COLO829 (cell line): ENCODE results near the gene NR3C1.

Experiments used
- DNase-seq: peaks from one replicate; pipeline ENCODE4 v3.0.0; 2012; ENCODE audit warnings: low spot score

Gene NR3C1

DNA sequence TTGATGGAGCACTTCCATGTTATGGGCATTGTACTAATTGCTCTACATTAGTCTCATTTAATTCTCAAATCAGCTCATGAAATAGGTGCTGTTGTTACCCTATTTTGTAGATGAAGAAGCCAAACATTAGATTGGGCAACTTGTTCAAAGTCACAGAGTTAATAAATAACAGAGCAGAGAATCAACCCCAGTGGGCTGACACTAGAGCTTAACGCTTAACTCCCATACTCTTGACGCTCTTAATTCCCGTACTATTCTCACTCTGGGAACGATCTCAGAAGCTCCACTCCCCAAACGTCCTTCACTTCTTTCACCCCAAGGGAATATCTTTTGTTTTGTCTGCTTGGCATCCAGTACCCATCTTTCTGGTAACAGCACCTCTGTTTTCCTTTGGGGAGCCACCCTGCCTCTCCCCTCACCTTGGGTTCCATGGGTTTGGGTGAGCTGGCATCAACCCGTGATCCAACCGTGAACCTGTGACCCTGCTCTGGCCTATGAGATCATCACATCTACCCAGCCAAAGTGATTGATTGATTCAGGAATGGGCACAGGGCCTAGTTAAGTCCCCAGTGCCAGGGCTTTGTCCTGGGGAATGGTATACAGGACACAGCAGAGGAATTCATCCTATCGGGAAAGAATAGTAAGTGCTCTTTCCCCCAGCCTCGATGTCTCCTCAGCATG, 169.2 kb downstream of the NR3C1 start:
- no peak for DNase-seq

DNA sequence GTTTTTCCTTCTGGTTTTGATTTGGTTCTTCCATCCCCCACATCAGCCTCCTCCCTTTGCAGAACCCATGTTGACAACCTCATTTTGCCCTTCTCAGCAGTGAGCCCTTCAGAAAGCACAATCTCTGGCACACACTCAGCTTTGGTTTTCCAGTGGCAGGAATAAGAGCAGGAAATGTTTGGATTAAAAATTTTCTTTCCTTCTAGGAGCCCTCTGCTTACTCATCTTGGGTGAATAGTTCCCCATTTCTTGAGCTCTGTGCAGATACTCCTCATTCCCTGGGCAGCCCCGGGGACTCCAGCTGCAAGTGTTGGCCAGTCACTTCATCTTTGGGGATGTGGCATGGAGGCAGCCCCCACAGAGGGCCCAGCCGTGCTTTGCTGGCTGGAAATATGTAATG, 170.5 kb downstream of the NR3C1 start:
- no peak for DNase-seq

DNA sequence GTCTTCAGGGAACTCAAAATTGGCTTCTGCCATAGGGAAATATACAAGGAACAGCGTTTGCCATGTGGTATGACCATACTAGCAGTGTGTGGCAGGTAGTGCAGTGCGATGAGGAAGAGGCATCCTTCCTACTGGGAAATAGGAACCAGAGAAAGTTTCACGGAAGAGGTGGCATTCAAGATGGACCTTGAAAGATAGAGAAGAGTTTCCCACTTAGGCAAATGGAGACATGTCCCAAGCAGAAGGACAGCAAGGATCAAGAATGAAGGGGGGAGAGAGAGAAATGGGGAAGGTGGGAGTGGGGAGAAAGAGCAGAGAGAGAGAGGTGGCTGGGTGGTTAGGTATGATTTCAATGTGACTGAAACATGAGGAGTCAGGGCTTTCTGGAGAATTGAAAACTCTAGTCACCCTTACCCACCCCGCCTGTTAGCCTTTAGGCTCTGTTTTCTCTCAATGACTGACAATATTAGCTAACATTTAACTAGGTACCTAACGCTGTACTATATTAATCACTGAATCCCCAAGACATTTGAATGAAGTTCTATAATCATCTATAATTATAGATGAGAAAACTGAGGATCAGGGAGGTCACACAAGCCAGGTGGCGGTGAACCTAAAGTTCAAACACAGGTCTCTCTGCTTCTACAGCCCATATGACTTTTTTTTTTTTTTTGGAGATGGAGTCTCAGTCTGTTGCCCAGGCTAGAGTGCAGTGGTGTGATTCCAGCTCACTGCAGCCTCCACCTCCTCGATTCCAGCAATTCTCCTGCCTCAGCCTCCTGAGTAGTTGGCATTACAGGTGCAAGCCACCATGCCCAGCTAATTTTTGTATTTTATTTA, 171.3 kb downstream of the NR3C1 start:
- no peak for DNase-seq

DNA sequence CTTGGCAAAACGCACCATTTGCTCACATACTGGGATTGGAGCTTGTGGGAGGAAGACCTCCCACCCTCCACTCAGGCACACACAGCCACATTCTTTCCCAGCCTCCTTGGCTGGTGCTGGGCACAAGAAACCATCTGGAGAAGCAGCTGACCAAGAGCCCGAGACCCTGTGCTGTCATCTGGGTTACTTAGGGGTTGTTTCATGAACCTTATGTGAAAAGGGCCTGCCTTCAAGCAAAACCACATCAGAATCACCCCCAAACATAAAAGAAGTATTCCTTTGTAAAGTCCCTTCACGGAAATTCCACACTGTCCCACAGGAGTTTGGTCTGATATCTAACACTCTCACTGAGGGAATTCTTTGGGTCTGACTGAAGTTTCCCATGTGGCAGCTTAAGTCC, 172.1 kb downstream of the NR3C1 start:
- no peak for DNase-seq

DNA sequence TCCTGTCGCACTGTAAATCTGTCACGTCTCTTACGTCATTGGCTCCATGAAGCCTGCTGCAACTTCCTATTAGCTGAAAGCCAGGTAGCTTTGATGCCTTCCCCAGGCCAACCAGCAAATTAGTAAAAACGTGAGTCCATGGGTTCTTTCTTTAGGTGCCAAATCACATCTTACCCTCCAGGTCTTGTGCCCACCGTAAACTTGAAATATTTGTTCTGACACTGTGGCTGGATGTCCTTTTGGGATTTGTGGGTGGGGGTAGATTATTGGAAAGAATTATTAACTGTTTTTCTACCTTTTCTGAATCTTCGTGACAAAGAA, 172.8 kb downstream of the NR3C1 start:
- no peak for DNase-seq

DNA sequence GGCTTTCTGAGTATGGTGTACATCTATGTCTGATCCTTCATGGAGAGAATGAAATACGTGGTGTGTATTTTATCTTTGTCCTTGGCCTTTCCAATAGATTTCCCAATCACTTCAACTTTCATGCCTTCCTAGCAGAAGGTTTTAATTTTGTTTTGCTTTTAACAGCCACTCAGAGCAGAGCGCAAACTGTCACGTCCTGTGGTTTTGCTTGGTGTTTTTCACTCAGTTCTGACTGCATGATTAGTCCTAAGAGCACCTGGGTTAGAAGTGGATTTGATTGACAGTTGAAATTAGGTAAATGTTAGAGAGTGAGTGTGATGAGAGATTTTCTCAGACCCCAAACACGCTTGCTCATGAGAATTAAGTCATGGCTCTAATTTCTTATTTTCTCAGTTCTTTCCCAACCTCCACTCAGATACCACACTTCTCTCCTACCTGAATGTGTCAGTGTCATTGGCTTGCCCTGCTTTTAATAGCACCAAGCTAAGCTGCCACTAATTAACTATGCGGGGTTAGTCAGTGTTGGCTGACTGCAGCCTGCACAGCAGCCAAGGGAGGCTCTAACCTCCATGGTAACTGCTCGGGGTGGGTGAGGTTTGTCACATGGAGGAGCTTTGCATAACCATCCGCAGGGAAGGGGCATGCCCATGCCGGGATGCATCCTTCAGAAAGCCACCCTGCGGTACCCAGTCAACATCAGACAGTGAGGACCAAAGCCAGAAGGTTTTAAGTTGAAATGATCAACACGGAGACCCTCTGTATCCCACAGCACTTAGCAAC, 173.4 kb downstream of the NR3C1 start:
- no peak for DNase-seq

DNA sequence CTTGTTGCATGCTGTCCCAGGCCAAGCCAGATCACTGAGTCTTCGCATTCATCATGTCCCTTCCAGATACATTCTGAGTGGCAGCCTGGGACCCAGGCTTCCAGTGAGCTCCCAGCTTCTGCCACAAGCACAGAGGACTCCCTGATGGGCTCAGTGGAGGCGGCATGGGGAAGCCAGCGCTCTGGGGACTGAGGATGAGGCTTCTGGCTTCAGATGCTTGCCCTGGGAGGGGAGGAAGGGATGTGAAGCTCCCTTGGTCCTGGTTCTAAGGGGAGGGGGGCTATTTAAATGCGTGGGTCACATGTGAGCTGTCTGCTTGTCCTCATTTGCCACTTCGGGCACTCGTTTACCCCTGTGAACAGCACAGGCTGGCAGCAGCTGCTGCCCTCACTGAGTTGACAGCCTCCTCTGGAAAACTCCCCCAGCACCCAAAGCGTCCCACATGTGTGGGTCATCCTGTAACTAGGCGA, 174.0 kb downstream of the NR3C1 start:
- no peak for DNase-seq

DNA sequence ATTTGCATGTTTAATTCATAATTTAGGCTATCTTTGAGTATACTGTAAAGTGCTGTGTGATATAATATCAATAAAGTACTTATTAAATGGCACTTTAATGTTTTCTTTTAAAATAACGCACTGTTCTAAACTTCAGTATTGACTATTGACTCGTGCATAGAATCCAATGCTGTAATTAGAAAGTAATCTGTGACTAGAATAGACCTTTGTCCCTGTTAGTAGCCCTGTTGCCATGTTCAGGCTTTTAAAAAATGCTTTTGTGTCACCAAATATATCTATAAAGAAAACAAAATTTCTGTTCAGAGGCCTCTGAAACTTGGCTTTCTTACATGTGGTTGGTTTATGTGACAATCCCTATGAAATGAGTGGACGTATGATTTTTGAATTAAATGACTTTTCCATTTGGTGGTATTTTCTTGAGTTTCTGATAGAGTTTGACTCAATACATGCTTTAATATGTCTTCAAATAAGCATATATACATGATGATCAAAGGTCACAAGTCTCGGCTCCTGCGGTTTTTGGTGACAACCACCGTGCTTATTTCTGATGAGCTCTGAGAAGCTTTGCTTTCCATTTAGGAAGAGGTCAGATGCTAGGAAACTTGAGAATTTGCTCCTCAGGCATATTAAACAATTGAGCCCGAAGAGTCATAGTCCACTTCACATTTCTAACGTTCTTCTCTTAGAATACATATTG, 174.7 kb downstream of the NR3C1 start:
- DNase-seq: no peak
